Breast epithelium (tissue), 4 donors: ENCODE results near the gene MRPL42. TPM values are rescaled to one million over a fixed set of nuclear protein-coding genes. Genes with fewer than 3 reads are reported as not detected.

ENCODE experiments used
- DNase-seq, 2 donors: peaks; one replicate each; pipeline ENCODE4 v3.0.0-alpha.2; 2019; ENCODE audit warnings: low spot score in 2 of 2
- H3K27ac ChIP-seq, 2 donors: fragments of 200-600 bp; sonication (generic) in 1 of 2; one replicate each; pipeline ENCODE4 v1.5.1; 2016 to 2019; ENCODE audit warnings: mild to moderate bottlenecking in 1 of 2
- H3K27me3 ChIP-seq, 2 donors: fragments of 200-600 bp; sonication (generic) in 1 of 2; one replicate each; pipeline versions ENCODE4 v1.5.1 to v1.6.0; 2017 to 2019; ENCODE audit warnings: control low read depth in 1 of 2, mild to moderate bottlenecking in 1 of 2
- H3K36me3 ChIP-seq: fragments of 200-600 bp; one replicate; pipeline ENCODE4 v1.5.1; 2019
- H3K4me1 ChIP-seq, 2 donors: fragments of 200-600 bp; sonication (generic); one replicate each; pipeline ENCODE4 v1.5.1; 2016 to 2019; ENCODE audit warnings: control low read depth in 1 of 2
- H3K4me3 ChIP-seq, 3 donors: fragments of 200-600 bp; sonication (generic); 1 replicate in 2 of 3; 2 replicates in 1 of 3; pipeline ENCODE4 v1.5.1; 2016 to 2019; ENCODE audit warnings: mild to moderate bottlenecking in 3 of 3, moderate library complexity in 2 of 3
- H3K9me3 ChIP-seq, 2 donors: fragments of 200-600 bp; sonication (generic) in 1 of 2; one replicate each; pipeline ENCODE4 v1.5.1; 2016 to 2019; ENCODE audit warnings: control low read depth in 1 of 2
- CTCF ChIP-seq, 3 donors: fragments of 450-650 bp; IDR thresholded peaks; one replicate each; pipeline ENCODE4 v1.5.1; 2016 to 2017; ENCODE audit warnings: antibody characterized with exemption in 3 of 3, mild to moderate bottlenecking in 3 of 3, moderate library complexity in 3 of 3
- POLR2A ChIP-seq: fragments of 450-650 bp; IDR thresholded peaks from one replicate; pipeline ENCODE4 v1.6.1; 2016; ENCODE audit warnings: antibody characterized with exemption, mild to moderate bottlenecking, moderate library complexity
- POLR2AphosphoS5 ChIP-seq, 3 donors: sonication (generic); formaldehyde crosslinking; IDR thresholded peaks; one replicate each; pipeline ENCODE4 v1.6.1; 2017; ENCODE audit warnings: antibody characterized with exemption in 3 of 3
- intact Hi-C: fragments of 100-400 bp; cut with DNase I; formaldehyde crosslinking; loops from one replicate; pipeline ENCODE4 v1.15.1; 2023; ENCODE audit warnings: low total_unique reads
- total RNA-seq, 3 donors: library from RNA; depleted of rRNA; stranded (reverse); fragments of >200 nt; gene quantifications; one replicate each; pipeline ENCODE4 v1.1.0, GENCODE V29; 2016

The MRPL42 gene
- total RNA-seq, 3 donors from 2014 or later = 24.6 to 62.3 (median 41.0) TPM

- Histone ChIP-seq H3K27me3 (no peaks in the 10 kb centered on the region), H3K4me1 (no peaks in the 10 kb centered on the region), H3K27ac (no peak overlapping the region), H3K4me3 (no peak overlapping the region), H3K36me3 (no peaks in the 10 kb centered on the region), H3K9me3 (no peaks in the 10 kb centered on the region)
- DNase-seq = no peak
- TF ChIP-seq POLR2AphosphoS5 (IDR thresholded peaks at IDR 0.05) (no peak), CTCF (IDR thresholded peaks at IDR 0.05) (no peak), POLR2A (no peak)
- intact Hi-C loops = loop anchor here (10.0 kb wide), 1 partner anchor 1834 kb away; no protein-coding TSS in a partner anchor
These were observed 8.2 kb upstream of the MRPL42 start for GRCh38 chr12:93459097-93459496.

- H3K4me1 ChIP-seq = no peaks in the 10 kb centered on the region
- no peak overlapping the region for H3K27ac ChIP-seq
- intact Hi-C loops = no loop called here
- H3K27me3 ChIP-seq = no peaks in the 10 kb centered on the region
- no peaks in the 10 kb centered on the region for H3K9me3 ChIP-seq
- DNase-seq = no peak
- no peak overlapping the region for H3K4me3 ChIP-seq
- TF ChIP-seq CTCF (IDR thresholded peaks at IDR 0.05) (no peak), POLR2A (no peak), POLR2AphosphoS5 (IDR thresholded peaks at IDR 0.05) (no peak)
- no peaks in the 10 kb centered on the region for H3K36me3 ChIP-seq
These were observed 7.3 kb upstream of the MRPL42 start for GRCh38 chr12:93460003-93460402.

- intact Hi-C loops = no loop called here
- Histone ChIP-seq H3K36me3 (no peaks in the 10 kb centered on the region), H3K27me3 (no peaks in the 10 kb centered on the region), H3K4me3 (no peak overlapping the region), H3K4me1 (no peaks in the 10 kb centered on the region), H3K9me3 (no peaks in the 10 kb centered on the region), H3K27ac (no peak overlapping the region)
- no peak for DNase-seq
- TF ChIP-seq CTCF (IDR thresholded peaks at IDR 0.05) (no peak), POLR2AphosphoS5 (IDR thresholded peaks at IDR 0.05) (no peak), POLR2A (no peak)
These were observed 6.4 kb upstream of the MRPL42 start for GRCh38 chr12:93460902-93461301.

GRCh38 chr12:93461503-93461902, 5.8 kb upstream of the MRPL42 start:
- no peaks in the 10 kb centered on the region for H3K27me3 ChIP-seq
- H3K4me1 ChIP-seq = no peaks in the 10 kb centered on the region
- H3K9me3 ChIP-seq = no peaks in the 10 kb centered on the region
- TF ChIP-seq POLR2A = no peak
- no peak for TF ChIP-seq POLR2AphosphoS5 (IDR thresholded peaks at IDR 0.05)
- no peak for TF ChIP-seq CTCF (IDR thresholded peaks at IDR 0.05)
- H3K4me3 ChIP-seq = no peak overlapping the region
- intact Hi-C loops = no loop called here
- DNase-seq = no peak
- no peaks in the 10 kb centered on the region for H3K36me3 ChIP-seq
- no peak overlapping the region for H3K27ac ChIP-seq

GRCh38 chr12:93465841-93466240, 1.5 kb upstream of the MRPL42 start:
- Histone ChIP-seq H3K9me3 (no peaks in the 10 kb centered on the region), H3K36me3 (no peaks in the 10 kb centered on the region), H3K27me3 (no peaks in the 10 kb centered on the region), H3K27ac (no peak overlapping the region), H3K4me1 (peaks cover 0 to 5% of the 10 kb centered on the region in 2 donors), H3K4me3 (no peak overlapping the region)
- no peak for DNase-seq
- intact Hi-C loops = no loop called here
- TF ChIP-seq POLR2AphosphoS5 (IDR thresholded peaks at IDR 0.05) = no peak
- no peak for TF ChIP-seq CTCF (IDR thresholded peaks at IDR 0.05)
- no peak for TF ChIP-seq POLR2A
